ENCODE data around the gene ZC3H12C. TPM values are rescaled to one million over a fixed set of nuclear protein-coding genes. Genes with fewer than 3 reads are reported as not detected.

The ZC3H12C gene
- total and polyA plus RNA-seq, 10 of the 15 experiments (the other 5 are each of a cell fraction or from before 2014, with no cell fraction given) = 0.31 to 31.0 (median 3.7) TPM

- TF ChIP-seq ATF3 (IDR thresholded peaks at IDR 0.05; ENCODE audit: borderline replicate concordance, extremely low read depth, low read depth, low read length) (no peak), SP1 (IDR thresholded peaks at IDR 0.05; ENCODE audit: low read depth, low read length) (no peak), RAD51 (IDR thresholded peaks at IDR 0.05) (no peak), EP300 (IDR thresholded peaks at IDR 0.05; ENCODE audit: borderline replicate concordance in 1 of 2, control insufficient read depth in 1 of 2, low read depth in 2 of 2, low read length in 2 of 2) (peak; percentile 58 to 63; a peak in 2 of 4 replicates), SKIL (IDR thresholded peaks at IDR 0.05; ENCODE audit: low read depth, poor library complexity, severe bottlenecking) (no peak), BCL3 (IDR thresholded peaks at IDR 0.05; ENCODE audit: borderline replicate concordance, insufficient read depth, low read depth, low read length, poor library complexity, severe bottlenecking) (peak; percentile 92), E2F4 (IDR thresholded peaks at IDR 0.05; ENCODE audit: low read depth, low read length) (0 out of 2 replicates have a peak, but pooled peaks have one; percentile 44), BMI1 (IDR thresholded peaks at IDR 0.05; ENCODE audit: borderline replicate concordance) (no peak), RAD21 (IDR thresholded peaks at IDR 0.05; ENCODE audit: insufficient read depth, low read depth, low read length) (peak; percentile 49), WRNIP1 (IDR thresholded peaks at IDR 0.05; ENCODE audit: borderline replicate concordance, low read depth, low read length) (no peak), EGR1 (IDR thresholded peaks at IDR 0.05; ENCODE audit: borderline replicate concordance in 1 of 2, low read depth in 2 of 2, low read length in 2 of 2) (peak in 1 of 2 experiments; percentile 33; a peak in 1 of 3 replicates), SMARCA5 (IDR thresholded peaks at IDR 0.05) (peak; percentile 34; the same call in 1 of the 2 replicates), BACH1 (IDR thresholded peaks at IDR 0.05; ENCODE audit: borderline replicate concordance) (peak; percentile 27), TARDBP (IDR thresholded peaks at IDR 0.05; ENCODE audit: borderline replicate concordance) (no peak), CREB1 (IDR thresholded peaks at IDR 0.05; ENCODE audit: low read depth) (no peak), FOXM1 (IDR thresholded peaks at IDR 0.05; ENCODE audit: low read depth, low read length) (no peak), HDAC6 (IDR thresholded peaks at IDR 0.05; ENCODE audit: unreplicated experiment) (no peak), ZNF217 (IDR thresholded peaks at IDR 0.05) (no peak), TCF7 (IDR thresholded peaks at IDR 0.05; ENCODE audit: borderline replicate concordance) (no peak), MXI1 (IDR thresholded peaks at IDR 0.05; ENCODE audit: low read depth, low read length) (peak; percentile 80), EED (IDR thresholded peaks at IDR 0.05; ENCODE audit: low read depth) (peak; percentile 96)
These were observed at the start of gene ZC3H12C (continued) for GRCh38 chr11:110092515-110093406.
